Liver (tissue), 3 donors: Measurements from ENCODE around the gene S100A16.

Experiments
- FOXA1 ChIP-seq: IDR thresholded peaks from 2 replicates; pipeline ENCODE4 v1.6.1; 2016; ENCODE audit warnings: antibody characterized with exemption
- RAD21 ChIP-seq, 2 donors: IDR thresholded peaks; 2 replicates each; pipeline ENCODE4 v1.6.1; 2016; ENCODE audit warnings: antibody characterized with exemption in 2 of 2, mild to moderate bottlenecking in 2 of 2
- SP1 ChIP-seq: IDR thresholded peaks from 2 replicates; pipeline ENCODE4 v1.6.1; 2018; ENCODE audit warnings: antibody characterized with exemption, mild to moderate bottlenecking
- TAF1 ChIP-seq: conservative IDR thresholded peaks from 2 replicates; pipeline ENCODE4 v1.6.1; 2016; ENCODE audit warnings: antibody characterized with exemption, mild to moderate bottlenecking
- YY1 ChIP-seq: IDR thresholded peaks from 2 replicates; pipeline ENCODE4 v1.6.1; 2016; ENCODE audit warnings: antibody characterized with exemption, mild to moderate bottlenecking
- TF ChIP-seq, protein P1 (sequence below): fragments of 150-350 bp; IDR thresholded peaks from 2 replicates; pipeline ENCODE4 v1.5.1; 2017; ENCODE audit warnings: improper control_type of control experiment, low read depth, low read length; ENCODE audit not compliant: missing input control
- TF ChIP-seq, protein P2 (sequence below): IDR thresholded peaks from 2 replicates; pipeline ENCODE4 v1.6.1; 2016; ENCODE audit warnings: antibody characterized with exemption
- TF ChIP-seq, protein P3 (sequence below): IDR thresholded peaks from 2 replicates; pipeline ENCODE4 v1.6.1; 2016; ENCODE audit warnings: antibody characterized with exemption, mild to moderate bottlenecking
- donor health status: healthy.
- donor health status: healthy.

DNA sequence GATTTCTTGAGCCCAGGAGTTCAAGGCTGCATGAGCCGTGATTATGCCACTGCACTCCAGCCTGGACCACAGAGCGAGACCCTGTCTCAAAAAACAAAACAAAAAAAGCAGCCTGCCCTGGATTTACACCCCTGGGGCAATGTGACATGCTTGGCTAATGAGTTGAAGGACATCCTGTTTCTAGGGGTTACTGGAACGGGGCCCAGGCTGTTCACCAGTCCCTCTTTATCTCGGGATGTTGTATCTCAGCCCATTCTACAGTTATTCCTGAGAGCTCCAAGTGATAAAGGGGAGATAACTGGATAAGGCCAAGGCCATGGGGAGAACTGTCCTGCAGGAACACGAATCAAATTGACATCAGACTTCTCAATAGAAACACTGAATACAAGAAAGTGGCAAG, 25.6 kb downstream of the S100A16 start:
- TF ChIP-seq, protein P1, sequence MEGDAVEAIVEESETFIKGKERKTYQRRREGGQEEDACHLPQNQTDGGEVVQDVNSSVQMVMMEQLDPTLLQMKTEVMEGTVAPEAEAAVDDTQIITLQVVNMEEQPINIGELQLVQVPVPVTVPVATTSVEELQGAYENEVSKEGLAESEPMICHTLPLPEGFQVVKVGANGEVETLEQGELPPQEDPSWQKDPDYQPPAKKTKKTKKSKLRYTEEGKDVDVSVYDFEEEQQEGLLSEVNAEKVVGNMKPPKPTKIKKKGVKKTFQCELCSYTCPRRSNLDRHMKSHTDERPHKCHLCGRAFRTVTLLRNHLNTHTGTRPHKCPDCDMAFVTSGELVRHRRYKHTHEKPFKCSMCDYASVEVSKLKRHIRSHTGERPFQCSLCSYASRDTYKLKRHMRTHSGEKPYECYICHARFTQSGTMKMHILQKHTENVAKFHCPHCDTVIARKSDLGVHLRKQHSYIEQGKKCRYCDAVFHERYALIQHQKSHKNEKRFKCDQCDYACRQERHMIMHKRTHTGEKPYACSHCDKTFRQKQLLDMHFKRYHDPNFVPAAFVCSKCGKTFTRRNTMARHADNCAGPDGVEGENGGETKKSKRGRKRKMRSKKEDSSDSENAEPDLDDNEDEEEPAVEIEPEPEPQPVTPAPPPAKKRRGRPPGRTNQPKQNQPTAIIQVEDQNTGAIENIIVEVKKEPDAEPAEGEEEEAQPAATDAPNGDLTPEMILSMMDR, result no peak
- TF ChIP-seq, protein P2, sequence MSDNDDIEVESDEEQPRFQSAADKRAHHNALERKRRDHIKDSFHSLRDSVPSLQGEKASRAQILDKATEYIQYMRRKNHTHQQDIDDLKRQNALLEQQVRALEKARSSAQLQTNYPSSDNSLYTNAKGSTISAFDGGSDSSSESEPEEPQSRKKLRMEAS, result no peak
- TF ChIP-seq TAF1 (no peak), RAD21 (IDR thresholded peaks at IDR 0.05) (no peak), YY1 (no peak), SP1 (no peak), FOXA1 (no peak)
- TF ChIP-seq, protein P3, sequence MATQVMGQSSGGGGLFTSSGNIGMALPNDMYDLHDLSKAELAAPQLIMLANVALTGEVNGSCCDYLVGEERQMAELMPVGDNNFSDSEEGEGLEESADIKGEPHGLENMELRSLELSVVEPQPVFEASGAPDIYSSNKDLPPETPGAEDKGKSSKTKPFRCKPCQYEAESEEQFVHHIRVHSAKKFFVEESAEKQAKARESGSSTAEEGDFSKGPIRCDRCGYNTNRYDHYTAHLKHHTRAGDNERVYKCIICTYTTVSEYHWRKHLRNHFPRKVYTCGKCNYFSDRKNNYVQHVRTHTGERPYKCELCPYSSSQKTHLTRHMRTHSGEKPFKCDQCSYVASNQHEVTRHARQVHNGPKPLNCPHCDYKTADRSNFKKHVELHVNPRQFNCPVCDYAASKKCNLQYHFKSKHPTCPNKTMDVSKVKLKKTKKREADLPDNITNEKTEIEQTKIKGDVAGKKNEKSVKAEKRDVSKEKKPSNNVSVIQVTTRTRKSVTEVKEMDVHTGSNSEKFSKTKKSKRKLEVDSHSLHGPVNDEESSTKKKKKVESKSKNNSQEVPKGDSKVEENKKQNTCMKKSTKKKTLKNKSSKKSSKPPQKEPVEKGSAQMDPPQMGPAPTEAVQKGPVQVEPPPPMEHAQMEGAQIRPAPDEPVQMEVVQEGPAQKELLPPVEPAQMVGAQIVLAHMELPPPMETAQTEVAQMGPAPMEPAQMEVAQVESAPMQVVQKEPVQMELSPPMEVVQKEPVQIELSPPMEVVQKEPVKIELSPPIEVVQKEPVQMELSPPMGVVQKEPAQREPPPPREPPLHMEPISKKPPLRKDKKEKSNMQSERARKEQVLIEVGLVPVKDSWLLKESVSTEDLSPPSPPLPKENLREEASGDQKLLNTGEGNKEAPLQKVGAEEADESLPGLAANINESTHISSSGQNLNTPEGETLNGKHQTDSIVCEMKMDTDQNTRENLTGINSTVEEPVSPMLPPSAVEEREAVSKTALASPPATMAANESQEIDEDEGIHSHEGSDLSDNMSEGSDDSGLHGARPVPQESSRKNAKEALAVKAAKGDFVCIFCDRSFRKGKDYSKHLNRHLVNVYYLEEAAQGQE, result no peak
